HepG2 (cell line): ENCODE data around the gene RNH1. TPM values are rescaled to one million over a fixed set of nuclear protein-coding genes. Genes with fewer than 3 reads are reported as not detected.

Source experiments
- ATAC-seq: fragments of 200-7000 bp; cut with Tn5 transposase; 3 replicates; pipeline ENCODE4 v1.9.1; 2020; ENCODE audit warnings: mild to moderate bottlenecking, moderate library complexity
- Bru-seq: library from RNA; stranded (reverse); fragments of 400-500 nt; gene quantifications from one replicate; lab custom pipeline; 2021; lab: Mats Ljungman, UMichigan
- BruChase-seq, 2 experiments: library from RNA; stranded (reverse); fragments of 400-500 nt; gene quantifications; one replicate each; lab custom pipeline; 2021; lab: Mats Ljungman, UMichigan
- BruUV-seq: library from RNA; stranded (reverse); fragments of 400-500 nt; replicated peaks from 2 replicates; lab custom pipeline; 2021; lab: Mats Ljungman, UMichigan
- CTCF ChIA-PET: fragments of 300-600 bp; formaldehyde crosslinking; extraction: SDS; loops from one replicate; lab custom pipeline; 2021; ENCODE audit warnings: low total read pairs, inconsistent platforms, low intra/inter-chr PET ratio; lab: Yijun Ruan, JAX
- POLR2A ChIA-PET: fragments of 350-600 bp; sonication (Branson Sonifier 250); formaldehyde crosslinking; loops from one replicate; lab custom pipeline; 2020; ENCODE audit warnings: antibody characterized with exemption, inconsistent platforms; lab: Yijun Ruan, JAX
- DNase-seq: peaks from one replicate; pipeline ENCODE4 v3.0.0-alpha.2; 2015; ENCODE audit warnings: low spot score
- FAIRE-seq: peaks from 3 replicates; lab custom pipeline; 2011; peaks lifted over from hg19 to GRCh38; lab: Jason Lieb, UNC
- H2AFZ ChIP-seq: one replicate; pipeline ENCODE4 v1.6.1; 2011; ENCODE audit warnings: low read length, inconsistent platforms
- H3K27ac ChIP-seq: fragments of 300-600 bp; 3 replicates; pipeline ENCODE4 v1.8.0; 2011; ENCODE audit warnings: mixed run types, mild to moderate bottlenecking, mixed read lengths, low read length, inconsistent platforms; ENCODE audit not compliant: insufficient read depth; ENCODE audit errors: extremely low read length
- H3K27me3 ChIP-seq, 2 experiments: fragments of 200-600 bp in 1 of 2; 2 replicates in 1 of 2; 3 replicates in 1 of 2; pipeline versions ENCODE4 v1.6.0 to v1.8.0; 2011; ENCODE audit warnings: low read length in 2 of 2, mild to moderate bottlenecking in 2 of 2, moderate library complexity in 2 of 2, inconsistent platforms in 1 of 2; ENCODE audit not compliant: insufficient read depth in 2 of 2, control insufficient read depth in 1 of 2
- H3K36me3 ChIP-seq, 2 experiments: fragments of 200-600 bp in 1 of 2; replicated peaks in 1 of 2; 2 replicates in 1 of 2; 3 replicates in 1 of 2; pipeline versions ENCODE4 v1.5.1 to v1.8.0; 2011; ENCODE audit warnings: low read length in 2 of 2, inconsistent platforms in 1 of 2; ENCODE audit not compliant: insufficient read depth in 2 of 2, control insufficient read depth in 1 of 2
- H3K4me1 ChIP-seq: 2 replicates; pipeline ENCODE4 v1.5.1; 2012; ENCODE audit warnings: low read length, inconsistent platforms; ENCODE audit not compliant: insufficient read depth
- H3K4me2 ChIP-seq: 2 replicates; pipeline ENCODE4 v1.6.0; 2011; ENCODE audit warnings: low read depth, low read length, inconsistent platforms
- H3K4me3 ChIP-seq, 3 experiments: fragments of 200-600 bp in 1 of 3; sonication (generic), shearing (Covaris generic) in 1 of 3; replicated peaks in 1 of 3; 2 replicates each; pipeline ENCODE4 v1.5.1; 2011 to 2016; ENCODE audit warnings: low read length in 3 of 3, inconsistent platforms in 2 of 3, low read depth in 2 of 3, mild to moderate bottlenecking in 2 of 3, control low read depth in 1 of 3, mixed read lengths in 1 of 3; ENCODE audit not compliant: insufficient read depth in 1 of 3
- H3K79me2 ChIP-seq: one replicate; pipeline ENCODE4 v1.6.1; 2011; ENCODE audit warnings: low read length, inconsistent platforms; ENCODE audit not compliant: insufficient read depth
- H3K9ac ChIP-seq: 2 replicates; pipeline ENCODE4 v1.6.0; 2011; ENCODE audit warnings: mild to moderate bottlenecking, low read depth, low read length, inconsistent platforms; ENCODE audit not compliant: insufficient read depth
- H3K9me3 ChIP-seq: 2 replicates; pipeline ENCODE4 v1.5.1; 2012; ENCODE audit warnings: mild to moderate bottlenecking, low read length
- H4K20me1 ChIP-seq: 2 replicates; pipeline ENCODE4 v1.6.0; 2011; ENCODE audit warnings: inconsistent platforms, mild to moderate bottlenecking, low read length, moderate library complexity; ENCODE audit not compliant: insufficient read depth
- AHDC1 ChIP-seq: sonication (generic); formaldehyde crosslinking; IDR thresholded peaks from 2 replicates; pipeline ENCODE4 v1.5.1; 2020; ENCODE audit warnings: mild to moderate bottlenecking, missing genetic modification reagents, borderline replicate concordance
- KAT2B ChIP-seq: fragments of 150-350 bp; IDR thresholded peaks from 2 replicates; pipeline ENCODE4 v1.6.1; 2014; ENCODE audit warnings: low read depth, low read length, borderline replicate concordance
- MED13 ChIP-seq: sonication (generic); formaldehyde crosslinking; IDR thresholded peaks from 2 replicates; pipeline ENCODE4 v1.5.0; 2020; ENCODE audit warnings: missing genetic modification reagents
- MYNN ChIP-seq: sonication (generic); formaldehyde crosslinking; IDR thresholded peaks from 2 replicates; pipeline ENCODE4 v1.4.0; 2020; ENCODE audit warnings: mild to moderate bottlenecking, low read depth, missing genetic modification reagents
- NCOR1 ChIP-seq: fragments of 200-600 bp; sonication (generic); IDR thresholded peaks from 2 replicates; pipeline ENCODE4 v1.7.0; 2017; ENCODE audit warnings: antibody characterized with exemption, low read length, borderline replicate concordance
- RFXAP ChIP-seq: sonication (generic); formaldehyde crosslinking; IDR thresholded peaks from 2 replicates; pipeline ENCODE4 v1.4.0; 2020; ENCODE audit warnings: missing genetic modification reagents, borderline replicate concordance
- ZFP37 ChIP-seq: sonication (generic); formaldehyde crosslinking; IDR thresholded peaks from 2 replicates; pipeline ENCODE4 v1.4.0; 2020; ENCODE audit warnings: missing genetic modification reagents, borderline replicate concordance
- ZNF264 ChIP-seq: sonication (generic); formaldehyde crosslinking; IDR thresholded peaks from 2 replicates; pipeline ENCODE4 v1.4.0; 2020; ENCODE audit warnings: missing genetic modification reagents
- ZNF343 ChIP-seq: sonication (generic); formaldehyde crosslinking; IDR thresholded peaks from 2 replicates; pipeline ENCODE4 v1.4.0; 2020; ENCODE audit warnings: mild to moderate bottlenecking, missing genetic modification reagents
- ZNF460 ChIP-seq: sonication (generic); formaldehyde crosslinking; IDR thresholded peaks from 2 replicates; pipeline ENCODE4 v1.5.1; 2020; ENCODE audit warnings: missing genetic modification reagents, mild to moderate bottlenecking, borderline replicate concordance
- WGBS: methylation state at CpG from one replicate; pipeline ENCODE4 v1.1.6; 2017; ENCODE audit warnings: low lambda C conversion rate; 5-methylcytosine and 5-hydroxymethylcytosine counted together
- in situ Hi-C: cut with HindIII; loops from 2 replicates; pipeline ENCODE4 v1.10.0; 2017; ENCODE audit warnings: low pct_unique_long_range_greater_than_20kb; ENCODE audit not compliant: extremely low pct_ligation_motif_present
- intact Hi-C: fragments of 100-400 bp; cut with micrococcal nuclease; formaldehyde crosslinking; loops from one replicate; pipeline ENCODE4 v1.10.0; 2022; ENCODE audit not compliant: unreplicated experiment
- long read RNA-seq, 2 experiments: library from RNA in 1 of 2; library from polyadenylated mRNA in 1 of 2; stranded (forward) in 1 of 2; unstranded in 1 of 2; transcript quantifications; one replicate each; pipeline ENCODE4 v2.0.0, GENCODE V29; 2019 to 2022
- polyA minus RNA-seq, 3 experiments: library from RNA; depleted of rRNA, polyadenylated mRNA; stranded (reverse); fragments of >200 nt; gene quantifications; 2 replicates each; pipeline ENCODE4 v1.2.3, GENCODE V29; 2011; ENCODE audit warnings: low replicate concordance in 1 of 3
- polyA plus RNA-seq, 8 experiments: library from polyadenylated mRNA; depleted of rRNA in 3 of 8; stranded (reverse) in 7 of 8; unstranded in 1 of 8; fragments of >200 nt; fragmentation: Illumina TruSeq in 4 of 8; extraction: Trizol in 4 of 8; gene quantifications; 2 replicates each; pipeline versions ENCODE4 v1.2.1 to v1.2.3, GENCODE V29; 2011 to 2016; ENCODE audit warnings: low read depth in 4 of 8, missing spikeins in 1 of 8, mixed read lengths in 1 of 8; ENCODE audit not compliant: insufficient read depth in 1 of 8
- total RNA-seq, 5 experiments: library from RNA; depleted of rRNA; stranded (reverse); fragments of >200 nt; fragmentation: Illumina TruSeq; extraction: Trizol; gene quantifications; 2 replicates each; pipeline ENCODE4 v1.2.3, GENCODE V29; 2016; ENCODE audit warnings: low read depth in 1 of 5

RNH1 gene
- total RNA-seq (2016; rRNA removed; fragmentation: Illumina TruSeq; extraction: Trizol) (74.1 and 81.3 TPM in 2 replicates), polyA plus RNA-seq (2011; rRNA removed) (36.0 and 51.4 TPM in 2 replicates), polyA minus RNA-seq (2011; rRNA and poly(A)+ RNA removed; ENCODE audit: low replicate concordance) (72.2 and 124 TPM in 2 replicates), Bru-seq, nascent RNA (percentile 61 among the genes with signal in this experiment), BruChase-seq, experiment 1, labeled RNA remaining after a 6-hour chase (percentile 80 among the genes with signal in this experiment), BruChase-seq, experiment 2, labeled RNA remaining after a 2-hour chase (percentile 68 among the genes with signal in this experiment)
- total RNA-seq (2016; cell fraction: cytosol; rRNA removed; fragmentation: Illumina TruSeq; extraction: Trizol; ENCODE audit: low read depth) = 28.3 and 31.4 TPM in 2 replicates
- total RNA-seq (2016; cell fraction: insoluble cytoplasmic fraction; rRNA removed; fragmentation: Illumina TruSeq; extraction: Trizol) = 73.0 and 77.2 TPM in 2 replicates
- 30.6 and 37.6 TPM in 2 replicates for total RNA-seq (2016; cell fraction: membrane; rRNA removed; fragmentation: Illumina TruSeq; extraction: Trizol)
- 39.1 and 43.2 TPM in 2 replicates for total RNA-seq (2016; cell fraction: nucleus; rRNA removed; fragmentation: Illumina TruSeq; extraction: Trizol)
- polyA plus RNA-seq (2011; cell fraction: cytosol; rRNA removed) = 30.1 and 56.0 TPM in 2 replicates
- polyA plus RNA-seq (2011; cell fraction: nucleus; rRNA removed) = 135 and 166 TPM in 2 replicates
- polyA plus RNA-seq (2012) = 42.4 and 61.5 TPM in 2 replicates
- polyA plus RNA-seq (2016; cell fraction: cytosol; fragmentation: Illumina TruSeq; extraction: Trizol; ENCODE audit: low read depth) = 14.2 and 15.8 TPM in 2 replicates
- polyA plus RNA-seq (2016; cell fraction: insoluble cytoplasmic fraction; fragmentation: Illumina TruSeq; extraction: Trizol; ENCODE audit: low read depth) = 62.8 and 84.3 TPM in 2 replicates
- 21.1 and 22.9 TPM in 2 replicates for polyA plus RNA-seq (2016; cell fraction: membrane; fragmentation: Illumina TruSeq; extraction: Trizol; ENCODE audit: low read depth)
- 61.8 and 67.0 TPM in 2 replicates for polyA plus RNA-seq (2016; cell fraction: nucleus; fragmentation: Illumina TruSeq; extraction: Trizol; ENCODE audit: insufficient read depth, low read depth)
- polyA minus RNA-seq (2011; cell fraction: cytosol; rRNA and poly(A)+ RNA removed) = 42.7 and 46.3 TPM in 2 replicates
- 49.1 and 49.3 TPM in 2 replicates for polyA minus RNA-seq (2011; cell fraction: nucleus; rRNA and poly(A)+ RNA removed)
- long read RNA-seq, experiment 1, transcript RNH1-205 (11 exons, 2,014 nt) = minor isoform, 16 of 227 reads
- long read RNA-seq, experiment 1, transcript RNH1-206 (10 exons, 1,725 nt) = minor isoform, 13 of 227 reads
- long read RNA-seq, experiment 1, transcript RNH1-202 (10 exons, 1,791 nt) = major isoform, 67 of 227 reads
- long read RNA-seq, experiment 1, transcript RNH1-203 (10 exons, 1,722 nt) = minor isoform, 41 of 227 reads
- long read RNA-seq, experiment 1, partial matches to known transcripts = 21 of 227 reads
- long read RNA-seq, experiment 1, other reads (novel, unspliced or antisense) = 42 of 227 reads
- long read RNA-seq, experiment 2, transcript RNH1-202 (10 exons, 1,791 nt) = major isoform, 45 of 246 reads
- long read RNA-seq, experiment 2, transcript RNH1-206 (10 exons, 1,725 nt) = minor isoform, 13 of 246 reads
- long read RNA-seq, experiment 2, transcript RNH1-205 (11 exons, 2,014 nt) = minor isoform, 29 of 246 reads
- long read RNA-seq, experiment 2, transcript RNH1-203 (10 exons, 1,722 nt) = minor isoform, 24 of 246 reads
- long read RNA-seq, experiment 2, partial matches to known transcripts = 47 of 246 reads
- long read RNA-seq, experiment 2, other reads (novel, unspliced or antisense) = 63 of 246 reads

- WGBS = 68% methylated on average over 27 of the region's 93 CpGs
- Histone ChIP-seq H3K4me2 (peak within 1 kb of the TSS; percentile 96), H3K27me3 (no peaks in the 10 kb centered on the region), H3K4me1 (peaks cover 21% of the 10 kb centered on the region), H3K9ac (peak within 1 kb of the TSS; percentile 97), H2AFZ (no peak within 1 kb of the TSS), H3K9me3 (no peaks in the 10 kb centered on the region), H3K4me3 (peak within 1 kb of the TSS; percentile 70 to 99 (median 96)), H3K79me2 (peaks cover 28% of the 10 kb centered on the region), H3K36me3 (peaks cover 4 to 16% of the 10 kb centered on the region in 2 experiments; a peak in 4 of 5 replicates), H4K20me1 (no peaks in the 10 kb centered on the region), H3K27ac (peak within 1 kb of the TSS; percentile 98)
- intact Hi-C loops (loop anchor here (1.0 kb wide), 1 partner anchor 8 kb away; no protein-coding TSS in a partner anchor), in situ Hi-C loops (no loop called here)
- POLR2A ChIA-PET = interaction anchor here (0.6 to 2.1 kb wide), 22 partner anchors 9 to 302 kb away, joined by 3 to 13 read pairs (median 4); partner anchors contain the start of genes BET1L, HRAS, PTDSS2 and RIC8A
- ATAC-seq (peak; percentile 69), FAIRE-seq (no peak), DNase-seq (peak; percentile 70)
- CTCF ChIA-PET = interaction anchor here (2.9 kb wide), 1 partner anchor 11 kb away, joined by 11 read pairs; no protein-coding TSS in a partner anchor
- BruUV-seq = TSS peak; percentile 42
- TF ChIP-seq AHDC1 (CRISPR knock-in tag) (no peak; the same call in 1 of the 2 replicates), MED13 (CRISPR knock-in tag) (no peak), ZNF460 (no peak), ZNF343 (CRISPR knock-in tag) (no peak), KAT2B (no peak), ZFP37 (no peak), MYNN (no peak), ZNF264 (CRISPR knock-in tag) (no peak), NCOR1 (no peak), RFXAP (CRISPR knock-in tag) (no peak; the same call in 1 of the 2 replicates)
Observed at GRCh38 chr11:506995-507726, at the start of gene RNH1. Gene RNH1 (minus strand): TSS chr11:507242. CDS start chr11:502162, 5,080 bp downstream.
